Keratinocyte (primary cell): ENCODE measurements around the gene FAM240A.

Source experiments
- CTCF ChIP-seq, 3 experiments: IDR thresholded peaks in 1 of 3; conservative IDR thresholded peaks in 1 of 3; optimal IDR thresholded peaks in 1 of 3; 2 replicates in 2 of 3; 3 replicates in 1 of 3; pipeline versions ENCODE3 to v1.5.1; 2011; ENCODE audit warnings: low read length in 3 of 3, mild to moderate bottlenecking in 3 of 3, moderate library complexity in 2 of 3, control low read depth in 1 of 3, inconsistent platforms in 1 of 3; ENCODE audit not compliant: insufficient read depth in 2 of 3; ENCODE audit errors: extremely low read depth in 1 of 3
- EZH2 ChIP-seq: IDR thresholded peaks from one replicate; pipeline ENCODE4 v1.6.1; 2012; ENCODE audit warnings: inconsistent platforms, mild to moderate bottlenecking, low read length, moderate library complexity

- no peak for TF ChIP-seq CTCF (optimal IDR thresholded peaks at IDR 0.05 in 1 of 3, IDR thresholded peaks at IDR 0.05 in 1 of 3, conservative IDR thresholded peaks at IDR 0.05 in 1 of 3; ENCODE audit: extremely low read depth in 1 of 3, insufficient read depth in 2 of 3, low read length in 3 of 3)
- no peak for TF ChIP-seq EZH2
Measured at GRCh38 chr3:46574881-46575576, 37.3 kb upstream of the FAM240A start.
